HCT116 (cell line): Measurements from ENCODE around the gene DPP6. TPM values are rescaled to one million over a fixed set of nuclear protein-coding genes. Genes with fewer than 3 reads are reported as not detected.

ENCODE experiments used
- ATAC-seq: fragments of 200-7000 bp; cut with Tn5 transposase; 2 replicates; pipeline ENCODE4 v1.9.1; 2020; ENCODE audit warnings: mild to moderate bottlenecking, moderate library complexity
- BruUV-seq: library from RNA; stranded (reverse); fragments of 400-500 nt; replicated peaks from 2 replicates; lab custom pipeline; 2021; lab: Mats Ljungman, UMichigan
- CTCF ChIA-PET: fragments of 300-600 bp; sonication (Branson Sonifier 250); formaldehyde crosslinking; loops from one replicate; lab custom pipeline; 2021; ENCODE audit warnings: antibody characterized with exemption; lab: Charles Lee
- POLR2A ChIA-PET: fragments of 300-600, 350-600 bp; sonication (Branson Sonifier 250); formaldehyde crosslinking; loops from one replicate; lab custom pipeline; 2021; ENCODE audit warnings: antibody characterized with exemption; lab: Charles Lee
- RAD21 ChIA-PET, 2 experiments: fragments of 300-600 bp; sonication (Branson Sonifier 250); formaldehyde crosslinking; loops; one replicate each; lab custom pipeline; 2023; ENCODE audit warnings: low total read pairs in 2 of 2; ENCODE audit not compliant: uncharacterized antibody in 2 of 2, unreplicated experiment in 2 of 2, low non-redundant PET in 1 of 2; lab: Charles Lee
- DNase-seq: peaks from one replicate; pipeline ENCODE4 v3.0.0-alpha.2; 2010; ENCODE audit warnings: low read depth, low spot score
- H2AFZ ChIP-seq: fragments of 200-600 bp; shearing (Covaris generic), sonication (generic); 2 replicates; pipeline ENCODE4 v1.6.1; 2017; ENCODE audit warnings: low read depth, mixed run types, mixed read lengths, antibody characterized with exemption, low read length; ENCODE audit not compliant: poor library complexity, severe bottlenecking
- H3K27ac ChIP-seq: 2 replicates; pipeline ENCODE4 v1.5.1; 2012; ENCODE audit warnings: low read depth, low read length
- H3K27me3 ChIP-seq: fragments of 200-600 bp; sonication (generic); 2 replicates; pipeline ENCODE4 v1.6.1; 2016; ENCODE audit warnings: mixed run types, low read length, mixed read lengths; ENCODE audit not compliant: insufficient read depth
- H3K36me3 ChIP-seq, 2 experiments: fragments of 200-500 bp in 1 of 2; fragments of 200-600 bp in 1 of 2; sonication (Bioruptor generic) in 1 of 2; sonication (generic) in 1 of 2; 2 replicates each; pipeline versions ENCODE4 v1.5.1 to v1.6.1; 2014 to 2016; ENCODE audit warnings: low read length in 2 of 2, inconsistent platforms in 1 of 2, mixed read lengths in 1 of 2, mixed run types in 1 of 2; ENCODE audit not compliant: insufficient read depth in 2 of 2, control insufficient read depth in 1 of 2
- H3K4me1 ChIP-seq, 2 experiments: fragments of 200-600 bp in 1 of 2; sonication (generic) in 1 of 2; 2 replicates each; pipeline versions ENCODE4 v1.5.1 to v1.6.1; 2012 to 2017; ENCODE audit warnings: low read length in 2 of 2, inconsistent platforms in 1 of 2, mild to moderate bottlenecking in 1 of 2, mixed read lengths in 1 of 2, mixed run types in 1 of 2, moderate library complexity in 1 of 2; ENCODE audit not compliant: insufficient read depth in 2 of 2, control insufficient read depth in 1 of 2
- H3K4me2 ChIP-seq: fragments of 200-600 bp; sonication (generic); 2 replicates; pipeline ENCODE4 v1.6.1; 2017; ENCODE audit warnings: mixed run types, low read length, mixed read lengths
- H3K4me3 ChIP-seq, 2 experiments: fragments of 200-600 bp in 1 of 2; sonication (generic) in 1 of 2; replicated peaks in 1 of 2; 2 replicates each; pipeline ENCODE4 v1.5.1; 2011 to 2016; ENCODE audit warnings: low read length in 2 of 2, control low read depth in 1 of 2, low read depth in 1 of 2, mild to moderate bottlenecking in 1 of 2, mixed read lengths in 1 of 2, mixed run types in 1 of 2
- H3K79me2 ChIP-seq: fragments of 200-600 bp; sonication (generic); 2 replicates; pipeline ENCODE4 v1.6.1; 2017; ENCODE audit warnings: mild to moderate bottlenecking, mixed run types, low read length, moderate library complexity, mixed read lengths; ENCODE audit not compliant: insufficient read depth
- H3K9ac ChIP-seq: fragments of 200-600 bp; sonication (generic); 2 replicates; pipeline ENCODE4 v1.6.1; 2016; ENCODE audit warnings: low read length, mixed read lengths
- H3K9me2 ChIP-seq: fragments of 200-600 bp; sonication (generic), shearing (Covaris generic); 2 replicates; pipeline ENCODE4 v1.6.1; 2017; ENCODE audit warnings: mixed run types, mild to moderate bottlenecking, moderate library complexity; ENCODE audit not compliant: insufficient read depth
- H3K9me3 ChIP-seq, 2 experiments: fragments of 200-500 bp in 1 of 2; fragments of 200-600 bp in 1 of 2; sonication (Bioruptor generic) in 1 of 2; sonication (generic) in 1 of 2; 2 replicates each; pipeline ENCODE4 v1.6.1; 2014 to 2017; ENCODE audit warnings: low read length in 2 of 2, mixed read lengths in 2 of 2, inconsistent platforms in 1 of 2, low read depth in 1 of 2, mild to moderate bottlenecking in 1 of 2, mixed run types in 1 of 2, moderate library complexity in 1 of 2; ENCODE audit not compliant: control insufficient read depth in 1 of 2, insufficient read depth in 1 of 2
- H4K20me1 ChIP-seq: fragments of 200-600 bp; sonication (generic), shearing (Covaris generic); 2 replicates; pipeline ENCODE4 v1.6.1; 2017; ENCODE audit warnings: mixed run types, mild to moderate bottlenecking, moderate library complexity; ENCODE audit not compliant: insufficient read depth
- CBX3 ChIP-seq: IDR thresholded peaks from 2 replicates; pipeline ENCODE4 v1.6.1; 2012; ENCODE audit warnings: low read depth
- CEBPB ChIP-seq: IDR thresholded peaks from 2 replicates; pipeline ENCODE4 v1.6.1; 2012; ENCODE audit warnings: low read depth
- EGR1 ChIP-seq: IDR thresholded peaks from 2 replicates; pipeline ENCODE4 v1.6.1; 2012; ENCODE audit warnings: low read depth
- ELF1 ChIP-seq: IDR thresholded peaks from 2 replicates; pipeline ENCODE4 v1.6.1; 2012; ENCODE audit warnings: low read depth, borderline replicate concordance
- EZH2phosphoT487 ChIP-seq: fragments of 200-600 bp; IDR thresholded peaks from 2 replicates; pipeline ENCODE4 v1.6.1; 2018; ENCODE audit warnings: antibody characterized with exemption, borderline replicate concordance
- FOSL1 ChIP-seq: IDR thresholded peaks from 2 replicates; pipeline ENCODE4 v1.6.1; 2012; ENCODE audit warnings: low read depth
- JUND ChIP-seq: IDR thresholded peaks from 2 replicates; pipeline ENCODE4 v1.6.1; 2012
- POLR2AphosphoS5 ChIP-seq: IDR thresholded peaks from 2 replicates; pipeline ENCODE4 v1.6.1; 2011; ENCODE audit warnings: mild to moderate bottlenecking, low read depth, low read length, moderate library complexity
- RAD21 ChIP-seq: IDR thresholded peaks from 2 replicates; pipeline ENCODE4 v1.6.1; 2012; ENCODE audit warnings: low read depth, mild to moderate bottlenecking
- SIN3A ChIP-seq: IDR thresholded peaks from 2 replicates; pipeline ENCODE4 v1.6.1; 2012; ENCODE audit warnings: low read depth
- SP1 ChIP-seq: IDR thresholded peaks from 2 replicates; pipeline ENCODE4 v1.6.1; 2012; ENCODE audit warnings: low read depth
- SRF ChIP-seq: IDR thresholded peaks from 2 replicates; pipeline ENCODE4 v1.6.1; 2012; ENCODE audit warnings: low read depth
- TCF7L2 ChIP-seq: IDR thresholded peaks from 2 replicates; pipeline ENCODE4 v1.7.0; 2011; ENCODE audit warnings: borderline replicate concordance, inconsistent platforms; ENCODE audit not compliant: insufficient read depth, insufficient read length; ENCODE audit errors: extremely low read depth
- YY1 ChIP-seq: IDR thresholded peaks from 2 replicates; pipeline ENCODE4 v1.6.1; 2011; ENCODE audit warnings: low read length, low read depth, moderate library complexity, mild to moderate bottlenecking; ENCODE audit not compliant: insufficient replicate concordance; ENCODE audit errors: extremely low read depth
- ZNF274 ChIP-seq: fragments of 200-500 bp; sonication (Bioruptor generic); IDR thresholded peaks from 2 replicates; pipeline ENCODE4 v1.6.1; 2014; ENCODE audit warnings: mild to moderate bottlenecking, low read depth, low read length, inconsistent platforms
- intact Hi-C: fragments of 100-400 bp; cut with micrococcal nuclease; formaldehyde crosslinking; loops from 2 replicates; pipeline ENCODE4 v1.10.0; 2022
- total RNA-seq: library from RNA; stranded (reverse); gene quantifications from one replicate; pipeline ENCODE4 v1.2.1, GENCODE V29; 2021; ENCODE audit not compliant: unreplicated experiment
- TF ChIP-seq, protein P1 (sequence below): IDR thresholded peaks from 2 replicates; pipeline ENCODE4 v1.6.1; 2012
- TF ChIP-seq, protein P2 (sequence below): IDR thresholded peaks from 2 replicates; pipeline ENCODE4 v1.6.1; 2011; ENCODE audit warnings: mild to moderate bottlenecking, low read length, moderate library complexity; ENCODE audit not compliant: insufficient replicate concordance; ENCODE audit errors: extremely low read depth
- TF ChIP-seq, protein P3 (sequence below): IDR thresholded peaks from 2 replicates; pipeline ENCODE4 v1.6.1; 2012; ENCODE audit warnings: low read depth

DPP6 gene
- total RNA-seq, 1 experiment from 2014 or later = not detected

DNA sequence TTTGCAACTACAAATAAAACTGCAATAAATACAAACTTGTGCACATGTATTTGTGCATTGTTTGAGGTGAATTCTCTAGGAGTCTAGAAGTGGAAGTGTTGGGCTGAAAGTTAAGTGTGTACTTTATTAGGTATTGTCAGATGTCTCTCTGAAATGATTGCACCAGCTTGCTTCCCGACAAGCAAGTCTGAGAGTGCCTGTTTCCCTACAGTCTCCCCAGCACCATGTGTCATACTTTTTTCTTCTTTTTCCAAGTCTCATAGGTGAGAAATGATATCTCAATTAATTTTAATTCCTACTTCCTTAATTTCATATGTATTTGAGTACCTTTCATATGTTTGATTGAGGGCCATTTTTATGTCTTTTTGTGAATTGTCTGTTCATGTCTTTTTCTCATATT is 614.6 kb downstream of the DPP6 start:
- RAD21 ChIA-PET = no interaction called here

More for the DNA sequence above, 614.6 kb downstream of the DPP6 start:
- no peak for ATAC-seq
- Histone ChIP-seq H2AFZ (no peak overlapping the region), H3K36me3 (no peaks in the 10 kb centered on the region), H4K20me1 (no peaks in the 10 kb centered on the region), H3K9me2 (no peaks in the 10 kb centered on the region), H3K4me1 (no peaks in the 10 kb centered on the region), H3K27ac (no peak overlapping the region), H3K4me3 (no peak overlapping the region), H3K4me2 (no peak overlapping the region), H3K27me3 (no peaks in the 10 kb centered on the region), H3K9me3 (peaks cover 0 to 7% of the 10 kb centered on the region in 2 experiments; a peak in 1 of 4 replicates), H3K79me2 (no peaks in the 10 kb centered on the region), H3K9ac (no peak overlapping the region)
- intact Hi-C loops = no loop called here
- ChIA-PET POLR2A (no interaction called here), CTCF (no interaction called here)
- TF ChIP-seq SP1 = no peak
- no peak for TF ChIP-seq EGR1
- no peak for TF ChIP-seq CBX3
- TF ChIP-seq RAD21 = no peak
- TF ChIP-seq SIN3A = no peak
- no peak for TF ChIP-seq SRF
- no peak for TF ChIP-seq EZH2phosphoT487
- TF ChIP-seq ZNF274 = no peak
- no peak for TF ChIP-seq YY1
- TF ChIP-seq, protein P1, sequence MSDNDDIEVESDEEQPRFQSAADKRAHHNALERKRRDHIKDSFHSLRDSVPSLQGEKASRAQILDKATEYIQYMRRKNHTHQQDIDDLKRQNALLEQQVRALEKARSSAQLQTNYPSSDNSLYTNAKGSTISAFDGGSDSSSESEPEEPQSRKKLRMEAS = no peak
- TF ChIP-seq TCF7L2 = no peak
- no peak for TF ChIP-seq FOSL1
- TF ChIP-seq, protein P2, sequence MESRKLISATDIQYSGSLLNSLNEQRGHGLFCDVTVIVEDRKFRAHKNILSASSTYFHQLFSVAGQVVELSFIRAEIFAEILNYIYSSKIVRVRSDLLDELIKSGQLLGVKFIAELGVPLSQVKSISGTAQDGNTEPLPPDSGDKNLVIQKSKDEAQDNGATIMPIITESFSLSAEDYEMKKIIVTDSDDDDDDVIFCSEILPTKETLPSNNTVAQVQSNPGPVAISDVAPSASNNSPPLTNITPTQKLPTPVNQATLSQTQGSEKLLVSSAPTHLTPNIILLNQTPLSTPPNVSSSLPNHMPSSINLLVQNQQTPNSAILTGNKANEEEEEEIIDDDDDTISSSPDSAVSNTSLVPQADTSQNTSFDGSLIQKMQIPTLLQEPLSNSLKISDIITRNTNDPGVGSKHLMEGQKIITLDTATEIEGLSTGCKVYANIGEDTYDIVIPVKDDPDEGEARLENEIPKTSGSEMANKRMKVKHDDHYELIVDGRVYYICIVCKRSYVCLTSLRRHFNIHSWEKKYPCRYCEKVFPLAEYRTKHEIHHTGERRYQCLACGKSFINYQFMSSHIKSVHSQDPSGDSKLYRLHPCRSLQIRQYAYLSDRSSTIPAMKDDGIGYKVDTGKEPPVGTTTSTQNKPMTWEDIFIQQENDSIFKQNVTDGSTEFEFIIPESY = no peak
- TF ChIP-seq CEBPB = no peak
- TF ChIP-seq, protein P3, sequence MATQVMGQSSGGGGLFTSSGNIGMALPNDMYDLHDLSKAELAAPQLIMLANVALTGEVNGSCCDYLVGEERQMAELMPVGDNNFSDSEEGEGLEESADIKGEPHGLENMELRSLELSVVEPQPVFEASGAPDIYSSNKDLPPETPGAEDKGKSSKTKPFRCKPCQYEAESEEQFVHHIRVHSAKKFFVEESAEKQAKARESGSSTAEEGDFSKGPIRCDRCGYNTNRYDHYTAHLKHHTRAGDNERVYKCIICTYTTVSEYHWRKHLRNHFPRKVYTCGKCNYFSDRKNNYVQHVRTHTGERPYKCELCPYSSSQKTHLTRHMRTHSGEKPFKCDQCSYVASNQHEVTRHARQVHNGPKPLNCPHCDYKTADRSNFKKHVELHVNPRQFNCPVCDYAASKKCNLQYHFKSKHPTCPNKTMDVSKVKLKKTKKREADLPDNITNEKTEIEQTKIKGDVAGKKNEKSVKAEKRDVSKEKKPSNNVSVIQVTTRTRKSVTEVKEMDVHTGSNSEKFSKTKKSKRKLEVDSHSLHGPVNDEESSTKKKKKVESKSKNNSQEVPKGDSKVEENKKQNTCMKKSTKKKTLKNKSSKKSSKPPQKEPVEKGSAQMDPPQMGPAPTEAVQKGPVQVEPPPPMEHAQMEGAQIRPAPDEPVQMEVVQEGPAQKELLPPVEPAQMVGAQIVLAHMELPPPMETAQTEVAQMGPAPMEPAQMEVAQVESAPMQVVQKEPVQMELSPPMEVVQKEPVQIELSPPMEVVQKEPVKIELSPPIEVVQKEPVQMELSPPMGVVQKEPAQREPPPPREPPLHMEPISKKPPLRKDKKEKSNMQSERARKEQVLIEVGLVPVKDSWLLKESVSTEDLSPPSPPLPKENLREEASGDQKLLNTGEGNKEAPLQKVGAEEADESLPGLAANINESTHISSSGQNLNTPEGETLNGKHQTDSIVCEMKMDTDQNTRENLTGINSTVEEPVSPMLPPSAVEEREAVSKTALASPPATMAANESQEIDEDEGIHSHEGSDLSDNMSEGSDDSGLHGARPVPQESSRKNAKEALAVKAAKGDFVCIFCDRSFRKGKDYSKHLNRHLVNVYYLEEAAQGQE = no peak
- no peak for TF ChIP-seq ELF1
- no peak for TF ChIP-seq POLR2AphosphoS5
- no peak for TF ChIP-seq JUND
- DNase-seq = no peak
- no TSS peak for BruUV-seq
